Measurements from ENCODE around the gene PPP1R13B. TPM values are rescaled to one million over a fixed set of nuclear protein-coding genes. Genes with fewer than 3 reads are reported as not detected.
A peak's percentile ranks its signal among the peaks of the same experiment; 100 is the strongest.

Gene PPP1R13B
- polyA plus RNA-seq, 1 of the 3 experiments (the other 2 are of a cell fraction) = 5.7 TPM

DNA sequence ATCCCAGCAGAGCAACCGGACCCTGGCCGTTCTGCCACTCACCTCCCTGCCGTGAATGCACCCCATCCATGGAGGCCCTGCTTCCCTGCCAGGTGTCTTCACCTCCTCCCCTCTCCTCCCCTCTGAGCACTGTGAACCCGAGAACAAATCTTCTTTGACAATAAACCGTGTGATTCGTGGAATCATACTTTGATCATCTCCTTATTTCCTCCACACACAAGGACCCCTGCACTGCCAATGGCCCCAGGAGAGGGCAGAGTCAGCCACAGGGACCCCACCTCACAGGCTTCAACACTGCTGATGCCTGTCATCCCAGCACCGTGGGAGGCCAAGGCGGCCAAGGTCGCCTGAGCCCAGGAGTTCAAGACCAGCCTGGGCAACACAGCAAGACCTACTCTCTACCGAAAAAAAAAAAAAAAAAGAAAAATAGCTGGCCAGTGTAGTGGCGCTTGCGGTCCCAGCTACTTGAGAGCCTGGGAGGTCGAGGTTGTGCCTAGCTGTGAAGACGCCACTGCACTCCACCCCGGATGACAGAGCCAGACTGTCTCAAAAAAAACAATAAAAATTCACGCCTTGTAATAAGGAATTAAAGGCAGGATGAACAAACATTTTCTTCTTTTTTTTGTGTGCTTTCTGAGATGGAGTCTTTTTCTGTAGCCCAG, 133.2 kb downstream of the PPP1R13B start:
- peaks cover 11 to 39% of the 10 kb centered on the region in 2 experiments; a peak in 2 of 4 replicates for H3K4me1 ChIP-seq (ENCODE audit: control insufficient read depth in 1 of 2, insufficient read depth in 2 of 2, low read depth in 1 of 2, low read length in 1 of 2)
- H3K36me3 ChIP-seq (replicated peaks in 1 of 2; ENCODE audit: control insufficient read depth in 1 of 2, insufficient read depth in 2 of 2, low read length in 1 of 2) = peaks cover 0 to 6% of the 10 kb centered on the region in 2 experiments
- H2AFZ ChIP-seq (ENCODE audit: low read depth) = no peak overlapping the region
- H3K4me2 ChIP-seq = peak overlapping the region; percentile 88
- TF ChIP-seq SMC3 (IDR thresholded peaks at IDR 0.05; ENCODE audit: low read depth, low read length) = no peak
- TF ChIP-seq, protein P1, sequence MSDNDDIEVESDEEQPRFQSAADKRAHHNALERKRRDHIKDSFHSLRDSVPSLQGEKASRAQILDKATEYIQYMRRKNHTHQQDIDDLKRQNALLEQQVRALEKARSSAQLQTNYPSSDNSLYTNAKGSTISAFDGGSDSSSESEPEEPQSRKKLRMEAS (IDR thresholded peaks at IDR 0.05; ENCODE audit: low read depth) = no peak
- no peak for TF ChIP-seq RAD21 (IDR thresholded peaks at IDR 0.05; ENCODE audit: low read length)
- TF ChIP-seq, protein P2, sequence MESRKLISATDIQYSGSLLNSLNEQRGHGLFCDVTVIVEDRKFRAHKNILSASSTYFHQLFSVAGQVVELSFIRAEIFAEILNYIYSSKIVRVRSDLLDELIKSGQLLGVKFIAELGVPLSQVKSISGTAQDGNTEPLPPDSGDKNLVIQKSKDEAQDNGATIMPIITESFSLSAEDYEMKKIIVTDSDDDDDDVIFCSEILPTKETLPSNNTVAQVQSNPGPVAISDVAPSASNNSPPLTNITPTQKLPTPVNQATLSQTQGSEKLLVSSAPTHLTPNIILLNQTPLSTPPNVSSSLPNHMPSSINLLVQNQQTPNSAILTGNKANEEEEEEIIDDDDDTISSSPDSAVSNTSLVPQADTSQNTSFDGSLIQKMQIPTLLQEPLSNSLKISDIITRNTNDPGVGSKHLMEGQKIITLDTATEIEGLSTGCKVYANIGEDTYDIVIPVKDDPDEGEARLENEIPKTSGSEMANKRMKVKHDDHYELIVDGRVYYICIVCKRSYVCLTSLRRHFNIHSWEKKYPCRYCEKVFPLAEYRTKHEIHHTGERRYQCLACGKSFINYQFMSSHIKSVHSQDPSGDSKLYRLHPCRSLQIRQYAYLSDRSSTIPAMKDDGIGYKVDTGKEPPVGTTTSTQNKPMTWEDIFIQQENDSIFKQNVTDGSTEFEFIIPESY (IDR thresholded peaks at IDR 0.05; ENCODE audit: borderline replicate concordance, low read depth) = no peak
- no peak for TF ChIP-seq RCOR1 (IDR thresholded peaks at IDR 0.05; ENCODE audit: low read length)
- no peak for TF ChIP-seq USF1 (IDR thresholded peaks at IDR 0.05; ENCODE audit: borderline replicate concordance, low read depth)
- peaks cover 54% of the 10 kb centered on the region for H3K79me2 ChIP-seq (ENCODE audit: insufficient read depth)
- POLR2A ChIA-PET = no interaction called here
- peak overlapping the region in 1 of 2 experiments; percentile 44; a peak in 1 of 4 replicates for H3K27ac ChIP-seq (ENCODE audit: low read depth in 2 of 2, low read length in 1 of 2)
- no peak for DNase-seq
- 74% methylated on average over 16 of the region's 16 CpGs for WGBS (ENCODE audit: low lambda C conversion rate)
- no peaks in the 10 kb centered on the region for H3F3A ChIP-seq (replicated peaks; ENCODE audit: insufficient read depth)
- H4K20me1 ChIP-seq (ENCODE audit: insufficient read depth) = peaks cover 18% of the 10 kb centered on the region; the same call in 1 of the 2 replicates
- no peaks in the 10 kb centered on the region for H3K9me3 ChIP-seq
- H3K9ac ChIP-seq = peak overlapping the region; percentile 81; the same call in 1 of the 2 replicates
- no peaks in the 10 kb centered on the region for H3K27me3 ChIP-seq (ENCODE audit: insufficient read depth)
- no peaks in the 10 kb centered on the region for H3K9me2 ChIP-seq
- peak overlapping the region; percentile 69 to 76 for H3K4me3 ChIP-seq (ENCODE audit: low read depth in 2 of 2, low read length in 1 of 2)
- CTCF ChIA-PET = no interaction called here

GRCh38 chr14:103713304-103714062, 133.9 kb downstream of the PPP1R13B start:
- POLR2A ChIA-PET = interaction anchor here (0.9 kb wide), 1 partner anchor 12 kb away, joined by 4 read pairs; no protein-coding TSS in a partner anchor
- no peak overlapping the region for H2AFZ ChIP-seq (ENCODE audit: low read depth)
- H3K27me3 ChIP-seq (ENCODE audit: insufficient read depth) = no peaks in the 10 kb centered on the region
- no peak overlapping the region for H3K4me3 ChIP-seq (ENCODE audit: low read depth in 2 of 2, low read length in 1 of 2)
- H3K36me3 ChIP-seq (replicated peaks in 1 of 2; ENCODE audit: control insufficient read depth in 1 of 2, insufficient read depth in 2 of 2, low read length in 1 of 2) = peaks cover 0 to 11% of the 10 kb centered on the region in 2 experiments
- no peaks in the 10 kb centered on the region for H3K9me2 ChIP-seq
- no peak overlapping the region for H3K27ac ChIP-seq (ENCODE audit: low read depth in 2 of 2, low read length in 1 of 2)
- H4K20me1 ChIP-seq (ENCODE audit: insufficient read depth) = peaks cover 14% of the 10 kb centered on the region; the same call in 1 of the 2 replicates
- peaks cover 47% of the 10 kb centered on the region for H3K79me2 ChIP-seq (ENCODE audit: insufficient read depth)
- 96% methylated on average over 13 of the region's 18 CpGs for WGBS (ENCODE audit: low lambda C conversion rate)
- no peaks in the 10 kb centered on the region for H3K9me3 ChIP-seq
- no peak for DNase-seq
- TF ChIP-seq NFIC (IDR thresholded peaks at IDR 0.05; ENCODE audit: borderline replicate concordance) = no peak
- TF ChIP-seq, protein P3, sequence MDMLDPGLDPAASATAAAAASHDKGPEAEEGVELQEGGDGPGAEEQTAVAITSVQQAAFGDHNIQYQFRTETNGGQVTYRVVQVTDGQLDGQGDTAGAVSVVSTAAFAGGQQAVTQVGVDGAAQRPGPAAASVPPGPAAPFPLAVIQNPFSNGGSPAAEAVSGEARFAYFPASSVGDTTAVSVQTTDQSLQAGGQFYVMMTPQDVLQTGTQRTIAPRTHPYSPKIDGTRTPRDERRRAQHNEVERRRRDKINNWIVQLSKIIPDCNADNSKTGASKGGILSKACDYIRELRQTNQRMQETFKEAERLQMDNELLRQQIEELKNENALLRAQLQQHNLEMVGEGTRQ (IDR thresholded peaks at IDR 0.05; ENCODE audit: borderline replicate concordance, low read depth, low read length) = no peak
- no peak for TF ChIP-seq PBX3 (IDR thresholded peaks at IDR 0.05)
- no peak for TF ChIP-seq TEAD4 (IDR thresholded peaks at IDR 0.05; ENCODE audit: borderline replicate concordance, insufficient read depth)
- no peak for TF ChIP-seq GATA2 (CRISPR knock-in tag; IDR thresholded peaks at IDR 0.05)
- no peak for TF ChIP-seq SMC3 (IDR thresholded peaks at IDR 0.05; ENCODE audit: low read depth, low read length)
- TF ChIP-seq TAF1 (IDR thresholded peaks at IDR 0.05; ENCODE audit: borderline replicate concordance, low read depth, low read length) = no peak
- TF ChIP-seq GABPA (IDR thresholded peaks at IDR 0.05; ENCODE audit: low read depth) = no peak
- TF ChIP-seq RCOR1 (IDR thresholded peaks at IDR 0.05; ENCODE audit: low read length) = no peak
- no peak for TF ChIP-seq TCF12 (IDR thresholded peaks at IDR 0.05)
- TF ChIP-seq FOSL2 (IDR thresholded peaks at IDR 0.05; ENCODE audit: borderline replicate concordance, low read depth) = no peak
- no peak for TF ChIP-seq POLR2AphosphoS5 (IDR thresholded peaks at IDR 0.05; ENCODE audit: low read depth, low read length)
- H3K4me1 ChIP-seq (ENCODE audit: control insufficient read depth in 1 of 2, insufficient read depth in 2 of 2, low read depth in 1 of 2, low read length in 1 of 2) = peaks cover 11 to 39% of the 10 kb centered on the region in 2 experiments; a peak in 2 of 4 replicates
- no peak overlapping the region; the same call in 1 of the 2 replicates for H3K9ac ChIP-seq
- CTCF ChIA-PET = no interaction called here
- no peak overlapping the region for H3K4me2 ChIP-seq
- H3F3A ChIP-seq (replicated peaks; ENCODE audit: insufficient read depth) = no peaks in the 10 kb centered on the region
